Activated T-cell treated with anti-CD3 and anti-CD28 coated beads for 4 hours (primary cell): Measurements from ENCODE around the gene CXCL10.
"Not testable (repeated sequence)": the region's sequence is repeated elsewhere in the genome, so short reads cannot be mapped to it uniquely, and the experiment has no call there.

Experiments used
- DNase-seq: peaks from one replicate; pipeline ENCODE4 v3.0.0-alpha.2; 2020

The CXCL10 gene

DNA sequence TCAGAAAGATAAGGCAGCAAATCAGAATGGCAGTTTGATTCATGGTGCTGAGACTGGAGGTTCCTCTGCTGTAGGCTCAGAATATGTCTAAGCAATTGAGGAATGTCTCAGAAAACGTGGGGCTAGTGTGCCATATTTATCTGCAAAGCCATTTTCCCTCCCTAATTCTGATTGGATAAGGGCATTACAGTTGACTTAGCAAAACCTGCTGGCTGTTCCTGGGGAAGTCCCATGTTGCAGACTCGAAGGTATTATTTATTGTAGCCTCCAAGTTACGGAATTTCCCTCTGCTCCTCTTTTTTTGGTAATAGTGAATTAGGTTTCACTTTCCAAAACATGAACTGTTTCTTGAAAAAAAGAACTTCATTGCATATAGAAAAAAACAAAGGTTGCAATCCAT, at the start of gene CXCL10:
Gene CXCL10, minus strand, starts transcription at position 109 of the 400 bp plus-strand sequence. Its CDS starts 66 bp downstream, at position 43.
- no peak for DNase-seq

- DNase-seq = no peak
These were observed 49.5 kb upstream of the CXCL10 start for GRCh38 chr4:76072760-76073159.

DNA sequence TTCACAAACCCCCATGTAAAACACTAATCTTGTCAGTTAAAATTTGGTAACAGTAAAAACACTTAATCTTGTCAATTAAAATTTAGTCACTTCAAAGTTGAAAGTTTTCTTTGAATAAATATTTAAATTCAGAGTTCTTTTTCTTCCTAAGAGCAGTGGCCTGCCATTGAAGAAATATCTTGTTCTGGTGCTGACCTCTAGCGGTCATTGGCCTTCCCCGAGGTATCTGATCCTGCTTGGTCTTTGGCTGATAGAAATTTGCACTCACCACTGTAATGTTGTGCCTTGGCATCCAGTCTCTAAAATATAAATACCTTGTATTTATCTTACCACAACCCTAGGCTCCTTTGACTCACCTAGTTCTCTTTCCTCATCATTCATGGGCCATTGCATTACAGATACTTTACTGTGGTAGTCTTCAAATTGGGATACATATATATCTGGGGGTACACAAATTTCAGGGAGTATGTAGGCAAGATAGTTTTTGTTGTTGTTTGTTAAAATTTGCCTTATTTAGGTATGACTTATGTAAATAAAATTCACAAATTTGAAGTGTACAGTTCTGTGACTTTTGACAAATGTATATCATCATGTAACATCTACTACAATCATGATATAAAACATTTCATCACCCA, 44.5 kb upstream of the CXCL10 start:
- peak; percentile 64 for DNase-seq

DNA sequence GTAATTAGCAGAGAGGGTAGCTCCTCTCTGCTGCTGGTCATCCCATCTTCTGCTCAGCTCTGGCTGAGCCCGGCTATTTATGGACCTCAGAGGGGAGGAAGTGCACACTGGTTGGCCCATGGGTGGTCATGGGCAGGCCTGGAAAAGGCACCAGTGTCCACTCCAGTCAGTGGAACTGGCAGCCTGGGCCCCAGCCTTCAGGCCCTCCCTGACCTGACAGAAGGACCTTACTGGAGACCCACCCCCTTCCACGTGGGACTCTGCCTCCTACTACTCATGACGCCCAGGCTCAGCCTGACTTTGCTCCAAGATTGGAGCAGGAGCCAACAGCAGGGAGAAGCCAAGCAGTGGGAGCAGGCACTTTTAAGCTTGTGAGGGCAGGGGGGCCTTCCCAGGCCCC, 43.2 kb upstream of the CXCL10 start:
- no peak for DNase-seq

- no peak for DNase-seq
These were observed 38.7 kb upstream of the CXCL10 start for GRCh38 chr4:76061982-76062381.

- no peak for DNase-seq
These were observed 38.1 kb upstream of the CXCL10 start for GRCh38 chr4:76061421-76061820.

- DNase-seq = no peak
These were observed 37.2 kb upstream of the CXCL10 start for GRCh38 chr4:76060506-76060905.

DNA sequence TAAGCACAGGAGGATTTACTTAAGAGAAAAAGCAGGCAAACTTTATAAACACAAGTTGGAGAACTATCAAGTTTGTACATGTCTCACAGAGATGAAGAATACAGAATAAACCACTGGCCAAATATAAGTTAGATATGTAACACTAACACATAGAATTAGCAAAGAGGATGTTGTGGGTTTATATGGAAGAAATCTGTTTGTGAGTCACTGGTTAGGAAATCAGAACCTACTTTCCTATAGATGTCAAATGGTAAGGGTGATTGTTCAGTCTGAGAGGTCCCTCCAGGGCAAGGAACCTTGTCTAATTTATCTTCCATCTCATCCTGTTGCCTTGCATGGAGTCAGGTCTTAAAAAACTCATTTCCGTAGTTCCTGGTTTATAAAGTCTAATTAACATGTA, 36.5 kb upstream of the CXCL10 start:
- DNase-seq = no peak

- DNase-seq = no peak
These were observed 35.7 kb upstream of the CXCL10 start for GRCh38 chr4:76058888-76059426.

- DNase-seq = no peak
These were observed 35.0 kb upstream of the CXCL10 start for GRCh38 chr4:76058302-76058701.

GRCh38 chr4:76055421-76055820, 32.1 kb upstream of the CXCL10 start:
- no peak for DNase-seq

DNA sequence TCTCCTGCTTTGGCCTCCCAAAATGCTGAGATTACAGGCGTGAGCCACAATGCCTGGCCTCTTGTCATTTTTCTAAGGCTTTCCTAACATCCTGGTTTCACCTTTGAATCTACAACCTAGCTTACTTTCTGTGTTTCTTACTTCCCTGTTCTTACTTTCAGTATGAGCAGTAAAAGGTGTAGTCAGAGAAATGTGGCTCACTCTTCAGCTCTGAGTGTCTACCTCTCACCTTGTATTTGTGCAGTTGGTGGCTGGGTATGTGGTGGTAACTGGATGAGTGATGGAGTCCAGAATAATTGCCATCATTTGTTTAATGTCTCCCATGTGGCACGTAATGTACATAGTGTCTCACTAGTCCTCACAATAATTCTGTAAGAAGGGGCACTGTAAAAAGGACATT, 31.7 kb upstream of the CXCL10 start:
- DNase-seq = no peak

DNA sequence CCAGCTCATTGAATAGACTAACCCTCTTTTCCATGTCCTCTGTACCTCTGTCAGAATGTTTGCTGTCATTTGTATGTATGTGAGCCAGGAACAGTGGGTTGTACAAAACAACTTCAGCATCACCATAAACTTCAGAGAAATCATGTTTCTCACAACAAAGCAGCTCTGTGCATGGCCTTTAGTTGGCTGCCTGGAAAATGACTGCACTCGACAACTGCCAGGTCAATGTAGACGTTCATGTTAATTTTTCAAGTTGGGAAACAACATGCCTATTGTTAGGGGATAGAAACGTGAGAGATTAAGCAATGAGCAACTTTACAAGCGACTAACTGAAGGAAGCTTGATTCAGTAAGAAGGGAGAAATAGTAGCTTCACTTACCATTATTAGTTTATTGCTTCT, 30.4 kb upstream of the CXCL10 start:
- DNase-seq = no peak

- DNase-seq = not testable (repeated sequence)
These were observed 27.3 kb upstream of the CXCL10 start for GRCh38 chr4:76050560-76051050.

DNA sequence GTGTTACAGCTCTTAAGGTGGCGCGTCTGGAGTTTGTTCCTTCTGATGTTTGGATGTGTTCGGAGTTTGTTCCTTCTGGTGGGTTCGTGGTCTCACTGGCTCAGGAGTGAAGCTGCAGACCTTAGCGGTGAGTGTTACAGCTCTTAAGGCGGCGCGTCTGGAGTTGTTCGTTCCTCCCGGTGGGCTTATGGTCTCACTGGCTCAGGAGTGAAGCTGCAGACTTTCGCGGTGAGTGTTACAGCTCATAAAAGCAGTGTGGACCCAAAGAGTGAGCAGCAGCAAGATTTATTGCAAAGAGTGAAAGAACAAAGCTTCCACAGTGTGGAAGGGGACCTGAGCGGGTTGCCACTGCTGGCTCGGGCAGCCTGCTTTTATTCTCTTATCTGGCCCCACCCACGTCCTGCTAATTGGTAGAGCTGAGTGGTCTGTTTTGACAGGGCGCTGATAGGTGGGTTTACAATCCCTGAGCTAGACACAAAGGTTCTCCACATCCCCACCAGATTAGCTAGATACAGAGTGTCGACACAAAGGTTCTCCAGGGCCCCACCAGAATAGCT, 26.6 kb upstream of the CXCL10 start:
- not testable (repeated sequence) for DNase-seq

DNA sequence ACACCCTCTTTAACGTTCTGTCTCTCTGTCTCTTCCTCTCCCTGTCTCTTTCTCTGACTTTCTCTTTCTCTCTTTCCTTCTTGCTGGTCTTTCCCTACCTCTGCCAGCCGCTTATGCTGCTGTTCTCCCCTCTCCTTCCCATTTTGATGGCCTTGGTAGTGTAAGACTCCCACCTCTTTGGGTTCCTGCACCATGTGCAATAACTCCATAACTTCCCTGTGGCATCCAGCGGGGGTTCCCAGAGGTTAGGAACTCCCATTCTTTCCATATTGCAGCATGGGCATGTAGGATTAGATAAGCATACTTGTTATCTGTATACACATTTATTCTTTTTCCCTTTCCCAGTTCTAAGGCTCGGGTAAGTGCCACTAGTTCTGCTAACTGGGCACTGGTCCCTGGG, 21.4 kb upstream of the CXCL10 start:
- not testable (repeated sequence) for DNase-seq

DNA sequence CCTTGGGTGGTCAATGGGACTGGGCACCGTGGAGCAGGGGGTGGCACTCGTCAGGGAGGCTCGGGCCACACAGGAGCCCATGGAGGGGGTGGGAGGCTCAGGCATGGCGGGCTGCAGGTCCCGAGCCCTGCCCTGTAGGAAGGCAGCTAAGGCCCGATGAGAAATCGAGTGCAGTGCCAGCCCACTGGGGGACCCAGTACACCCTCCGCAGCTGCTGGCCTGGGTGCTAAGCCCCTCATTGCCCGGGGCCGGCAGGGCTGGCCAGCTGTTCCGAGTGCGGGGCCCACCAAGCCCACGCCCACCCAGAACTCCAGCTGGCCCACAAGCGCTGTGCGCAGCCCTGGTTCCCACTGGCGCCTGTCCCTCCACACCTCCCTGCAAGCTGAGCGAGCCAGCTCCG, 20.0 kb upstream of the CXCL10 start:
- not testable (repeated sequence) for DNase-seq

- DNase-seq = not testable (repeated sequence)
These were observed 19.1 kb upstream of the CXCL10 start for GRCh38 chr4:76042241-76042998.

DNA sequence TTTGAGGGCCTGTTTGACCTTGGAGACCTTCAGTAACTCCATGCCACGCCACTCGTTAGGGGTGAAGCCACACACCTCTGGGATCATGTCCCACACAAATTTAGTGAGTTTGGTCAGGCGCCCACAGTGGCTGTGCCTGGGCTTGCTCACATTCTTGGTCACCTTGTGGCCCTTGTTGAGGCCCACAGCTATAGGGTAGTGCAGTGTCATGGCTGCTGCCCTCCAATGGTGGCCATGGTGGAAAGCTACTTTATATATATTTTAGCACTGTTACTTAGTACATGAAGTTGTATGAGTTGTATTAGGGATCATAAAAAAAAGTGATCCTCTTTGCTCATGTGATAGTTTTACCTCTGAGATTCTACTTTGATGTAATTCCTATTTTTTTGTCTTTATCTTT, 13.6 kb upstream of the CXCL10 start:
- no peak for DNase-seq

DNA sequence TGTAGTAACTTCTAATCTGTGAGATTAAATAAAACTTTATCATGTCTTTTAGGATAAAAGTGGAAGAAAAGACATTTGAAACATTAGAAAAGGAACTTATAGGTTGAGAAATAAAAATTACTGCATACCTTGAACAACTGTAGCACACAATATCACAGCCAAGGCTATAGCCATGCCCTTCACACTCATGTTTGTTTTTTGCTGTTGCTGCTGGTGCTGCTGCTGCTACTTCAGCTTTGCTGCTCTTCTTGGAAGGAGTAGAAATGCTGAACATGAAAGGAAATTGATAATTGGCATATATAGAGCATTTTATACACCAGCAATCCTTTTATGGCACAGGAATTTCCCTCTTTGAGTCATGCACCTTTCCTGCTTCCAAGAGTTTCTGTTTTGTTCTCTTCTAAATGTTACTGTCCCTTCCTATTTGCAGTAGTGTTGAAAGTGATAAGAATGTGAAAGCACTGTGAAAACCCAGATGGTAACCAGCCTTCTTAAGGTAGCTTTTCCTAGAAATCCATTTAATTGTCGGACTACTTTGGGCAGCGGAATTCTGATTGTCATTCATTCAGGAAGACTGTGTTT, 12.6 kb upstream of the CXCL10 start, which contains the start of gene CXCL11:
Gene CXCL11, minus strand, starts transcription at position 272 of the 582 bp plus-strand sequence. Its CDS starts 83 bp downstream, at position 189.
- DNase-seq = no peak

DNA sequence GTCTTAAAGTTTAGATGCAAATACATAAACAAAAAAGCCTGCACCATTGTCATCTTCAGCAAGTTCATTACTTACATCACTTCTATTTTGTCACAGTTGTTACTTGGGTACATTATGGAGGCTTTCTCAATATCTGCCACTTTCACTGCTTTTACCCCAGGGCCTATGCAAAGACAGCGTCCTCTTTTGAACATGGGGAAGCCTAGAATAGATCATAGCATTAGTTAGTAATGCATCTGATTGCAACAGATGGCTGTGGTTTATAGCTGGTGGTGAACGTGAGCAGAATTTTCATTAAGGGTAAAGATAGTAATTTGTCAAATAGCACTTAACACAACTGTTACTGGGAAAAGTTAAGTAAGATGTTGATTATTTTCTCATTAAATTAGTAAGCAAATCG, 11.8 kb upstream of the CXCL10 start:
- DNase-seq = no peak

DNA sequence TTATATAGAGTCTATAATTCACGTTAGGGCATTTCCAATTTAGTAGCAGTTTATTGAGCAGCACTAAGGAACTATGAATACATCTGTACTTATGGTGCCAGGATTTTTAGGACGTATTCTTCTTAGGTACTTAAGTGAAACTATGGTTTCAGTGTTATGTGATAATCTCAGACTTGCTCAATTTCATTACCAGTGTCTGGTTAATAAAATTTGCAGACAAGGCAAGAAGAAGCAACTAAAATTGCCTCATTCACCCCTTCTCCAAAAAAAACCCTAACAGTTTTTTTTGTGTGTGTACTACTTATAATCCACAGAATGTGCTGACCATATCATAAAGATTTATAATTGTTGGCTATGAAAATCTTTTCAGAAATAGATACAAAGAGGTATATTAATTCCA, 6.0 kb upstream of the CXCL10 start:
- DNase-seq = no peak

- DNase-seq = no peak
These were observed 5.1 kb upstream of the CXCL10 start for GRCh38 chr4:76028350-76028765.
